Neural cell (in vitro differentiated cells): Measurements from ENCODE around the gene PRKG1. TPM values are rescaled to one million over a fixed set of nuclear protein-coding genes. Genes with fewer than 3 reads are reported as not detected.

Source experiments
- H2AFZ ChIP-seq: fragments of 200-600, 300-800 bp; sonication (generic), shearing (Covaris generic); 2 replicates; pipeline ENCODE4 v1.6.0; 2014; ENCODE audit warnings: low read depth, mild to moderate bottlenecking, antibody characterized with exemption, low read length, moderate library complexity
- H3F3A ChIP-seq: fragments of 200-600 bp; shearing (Covaris generic); 2 replicates; pipeline ENCODE4 v1.6.1; 2016; ENCODE audit warnings: mild to moderate bottlenecking, moderate library complexity, mixed read lengths, antibody characterized with exemption, low read length; ENCODE audit not compliant: insufficient read depth, poor library complexity, severe bottlenecking
- H3K27ac ChIP-seq: fragments of 200-600, 300-800 bp; sonication (generic), shearing (Covaris generic); 2 replicates; pipeline ENCODE4 v1.5.1; 2014; ENCODE audit warnings: mild to moderate bottlenecking, low read length, moderate library complexity
- H3K27me3 ChIP-seq: fragments of 300-800, 200-600 bp; sonication (generic), shearing (Covaris generic); 2 replicates; pipeline ENCODE4 v1.6.0; 2014; ENCODE audit warnings: mild to moderate bottlenecking, low read depth, low read length, moderate library complexity; ENCODE audit not compliant: insufficient read depth
- H3K36me3 ChIP-seq: fragments of 300-800, 200-600 bp; sonication (generic), shearing (Covaris generic); 2 replicates; pipeline ENCODE4 v1.5.1; 2014; ENCODE audit warnings: mild to moderate bottlenecking, antibody characterized with exemption, low read length, moderate library complexity; ENCODE audit not compliant: insufficient read depth
- H3K4me2 ChIP-seq: fragments of 300-800, 200-600 bp; sonication (generic), shearing (Covaris generic); 2 replicates; pipeline ENCODE4 v1.6.0; 2014; ENCODE audit warnings: mild to moderate bottlenecking, low read length
- H3K4me3 ChIP-seq: fragments of 300-800, 200-600 bp; sonication (generic), shearing (Covaris generic); 2 replicates; pipeline ENCODE4 v1.5.1; 2014; ENCODE audit warnings: mild to moderate bottlenecking, low read length, moderate library complexity
- H3K79me2 ChIP-seq: fragments of 200-600 bp; shearing (Covaris generic); replicated peaks from 2 replicates; pipeline ENCODE4 v1.6.0; 2014; ENCODE audit warnings: mild to moderate bottlenecking, low read length, moderate library complexity; ENCODE audit not compliant: insufficient read depth
- H3K9ac ChIP-seq: fragments of 300-800, 200-600 bp; sonication (generic), shearing (Covaris generic); 2 replicates; pipeline ENCODE4 v1.6.1; 2016; ENCODE audit warnings: mild to moderate bottlenecking, low read length, mixed read lengths
- H3K9me2 ChIP-seq: fragments of 200-600 bp; shearing (Covaris generic); 2 replicates; pipeline ENCODE4 v1.6.1; 2016; ENCODE audit warnings: mild to moderate bottlenecking, low read length, mixed read lengths; ENCODE audit not compliant: insufficient read depth
- H3K9me3 ChIP-seq: fragments of 200-600, 300-800 bp; sonication (generic), shearing (Covaris generic); 2 replicates; pipeline ENCODE4 v1.6.1; 2016; ENCODE audit warnings: mild to moderate bottlenecking, mixed run types, low read length, moderate library complexity, mixed read lengths
- H4K20me1 ChIP-seq: fragments of 200-600 bp; shearing (Covaris generic); 2 replicates; pipeline ENCODE4 v1.6.1; 2016; ENCODE audit warnings: mild to moderate bottlenecking, mixed run types; ENCODE audit not compliant: insufficient read depth
- CTCF ChIP-seq: fragments of 450-650 bp; IDR thresholded peaks from 2 replicates; pipeline ENCODE4 v1.5.1; 2014; ENCODE audit warnings: antibody characterized with exemption, mild to moderate bottlenecking, moderate library complexity; ENCODE audit not compliant: poor library complexity, severe bottlenecking
- EP300 ChIP-seq: fragments of 450-650 bp; conservative IDR thresholded peaks from 2 replicates; pipeline ENCODE4 v1.6.1; 2014; ENCODE audit warnings: antibody characterized with exemption, mild to moderate bottlenecking, moderate library complexity; ENCODE audit not compliant: poor library complexity, severe bottlenecking
- EZH2 ChIP-seq: fragments of 200-600, 300-800 bp; shearing (Covaris generic), sonication (generic); IDR thresholded peaks from 2 replicates; pipeline ENCODE4 v1.6.1; 2014; ENCODE audit warnings: antibody characterized with exemption, low read length, borderline replicate concordance, mild to moderate bottlenecking; ENCODE audit not compliant: insufficient read depth, poor library complexity, severe bottlenecking
- MXI1 ChIP-seq: fragments of 450-650 bp; conservative IDR thresholded peaks from 2 replicates; pipeline ENCODE4 v1.6.1; 2014; ENCODE audit warnings: antibody characterized with exemption, mild to moderate bottlenecking; ENCODE audit not compliant: poor library complexity, severe bottlenecking
- POLR2AphosphoS5 ChIP-seq: IDR thresholded peaks from 2 replicates; pipeline ENCODE4 v1.6.1; 2012
- RAD21 ChIP-seq: fragments of 450-650 bp; conservative IDR thresholded peaks from 2 replicates; pipeline ENCODE4 v1.6.1; 2014; ENCODE audit warnings: antibody characterized with exemption, mild to moderate bottlenecking, moderate library complexity
- REST ChIP-seq: IDR thresholded peaks from 2 replicates; pipeline ENCODE4 v1.6.1; 2012; ENCODE audit warnings: borderline replicate concordance
- SMC3 ChIP-seq: fragments of 450-650 bp; conservative IDR thresholded peaks from 2 replicates; pipeline ENCODE4 v1.6.1; 2014; ENCODE audit warnings: antibody characterized with exemption, mild to moderate bottlenecking, moderate library complexity; ENCODE audit not compliant: poor library complexity
- TAF1 ChIP-seq: IDR thresholded peaks from 2 replicates; pipeline ENCODE4 v1.6.1; 2012; ENCODE audit warnings: low read depth
- polyA plus RNA-seq: library from polyadenylated mRNA; depleted of rRNA; stranded (reverse); fragments of >200 nt; gene quantifications from 2 replicates; pipeline ENCODE4 v1.2.3, GENCODE V29; 2014

PRKG1 gene
- polyA plus RNA-seq, 1 donor from 2014 or later, result 2.2 TPM

DNA sequence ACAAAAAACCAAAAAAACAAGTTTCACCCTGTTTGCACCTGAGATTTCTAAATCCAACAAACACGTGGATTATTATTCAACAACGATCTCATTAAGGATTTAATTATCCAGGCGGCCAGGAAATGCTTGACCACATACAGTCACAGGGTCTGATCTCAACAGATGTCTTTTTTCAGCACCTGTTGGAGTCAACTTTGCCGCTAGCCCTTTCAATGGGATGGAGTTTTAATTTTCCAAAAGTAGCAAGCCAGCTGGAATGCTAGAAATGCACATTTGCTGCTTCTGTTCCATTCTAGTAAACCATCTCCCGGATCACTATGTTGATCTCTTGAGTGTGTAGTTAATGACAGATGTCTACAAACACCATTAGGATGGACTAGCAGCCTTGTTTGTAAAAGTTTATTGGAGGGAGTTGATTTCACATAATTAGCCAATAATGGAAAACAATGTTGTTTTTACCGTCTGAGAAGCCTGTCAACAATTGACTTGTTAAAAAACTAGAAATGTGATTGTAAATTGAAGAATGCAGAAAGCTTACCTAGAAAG lies 1175.6 kb downstream of the PRKG1 start (continued):
- TF ChIP-seq REST, result no peak

- no peaks in the 10 kb centered on the region for H3K79me2 ChIP-seq
- no peaks in the 10 kb centered on the region for H4K20me1 ChIP-seq
- H3K36me3 ChIP-seq, result no peaks in the 10 kb centered on the region
- H3F3A ChIP-seq, result no peaks in the 10 kb centered on the region
- TF ChIP-seq SMC3, result no peak
- no peak overlapping the region for H3K4me2 ChIP-seq
- no peaks in the 10 kb centered on the region for H3K9me2 ChIP-seq
- H3K27me3 ChIP-seq, result no peaks in the 10 kb centered on the region
- no peak overlapping the region for H2AFZ ChIP-seq
- no peak overlapping the region for H3K4me3 ChIP-seq
- no peaks in the 10 kb centered on the region for H3K9me3 ChIP-seq
- no peak overlapping the region for H3K9ac ChIP-seq
- no peak overlapping the region for H3K27ac ChIP-seq
These were observed 1176.2 kb downstream of the PRKG1 start for GRCh38 chr10:52250510-52250909.

DNA sequence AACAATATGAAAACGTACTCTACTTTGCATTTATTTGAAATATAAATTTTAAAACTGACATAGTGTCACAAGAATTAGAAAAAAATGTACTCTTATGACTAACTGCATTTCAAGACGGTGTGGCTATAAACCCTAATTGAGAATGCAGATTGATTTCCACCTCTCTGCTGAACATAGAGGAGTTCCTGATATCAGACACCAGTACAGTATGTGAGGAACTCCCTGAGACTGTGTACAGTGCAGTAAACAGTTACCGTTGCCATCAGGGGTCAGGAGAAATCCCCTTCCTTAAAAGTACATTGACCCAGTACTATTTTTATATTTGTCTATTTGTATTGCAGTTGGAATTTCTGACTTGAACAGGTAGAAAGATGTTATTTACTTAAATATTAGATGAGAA lies 1178.0 kb downstream of the PRKG1 start:
- Histone ChIP-seq H3K27me3 (no peaks in the 10 kb centered on the region), H3K79me2 (no peaks in the 10 kb centered on the region), H2AFZ (no peak overlapping the region), H3K4me2 (no peak overlapping the region), H3K9me2 (no peaks in the 10 kb centered on the region), H3K9me3 (no peaks in the 10 kb centered on the region), H3K36me3 (no peaks in the 10 kb centered on the region), H4K20me1 (no peaks in the 10 kb centered on the region), H3K27ac (no peak overlapping the region), H3K9ac (no peak overlapping the region), H3F3A (no peaks in the 10 kb centered on the region), H3K4me3 (no peak overlapping the region)
- TF ChIP-seq EZH2 (no peak), RAD21 (no peak)

DNA sequence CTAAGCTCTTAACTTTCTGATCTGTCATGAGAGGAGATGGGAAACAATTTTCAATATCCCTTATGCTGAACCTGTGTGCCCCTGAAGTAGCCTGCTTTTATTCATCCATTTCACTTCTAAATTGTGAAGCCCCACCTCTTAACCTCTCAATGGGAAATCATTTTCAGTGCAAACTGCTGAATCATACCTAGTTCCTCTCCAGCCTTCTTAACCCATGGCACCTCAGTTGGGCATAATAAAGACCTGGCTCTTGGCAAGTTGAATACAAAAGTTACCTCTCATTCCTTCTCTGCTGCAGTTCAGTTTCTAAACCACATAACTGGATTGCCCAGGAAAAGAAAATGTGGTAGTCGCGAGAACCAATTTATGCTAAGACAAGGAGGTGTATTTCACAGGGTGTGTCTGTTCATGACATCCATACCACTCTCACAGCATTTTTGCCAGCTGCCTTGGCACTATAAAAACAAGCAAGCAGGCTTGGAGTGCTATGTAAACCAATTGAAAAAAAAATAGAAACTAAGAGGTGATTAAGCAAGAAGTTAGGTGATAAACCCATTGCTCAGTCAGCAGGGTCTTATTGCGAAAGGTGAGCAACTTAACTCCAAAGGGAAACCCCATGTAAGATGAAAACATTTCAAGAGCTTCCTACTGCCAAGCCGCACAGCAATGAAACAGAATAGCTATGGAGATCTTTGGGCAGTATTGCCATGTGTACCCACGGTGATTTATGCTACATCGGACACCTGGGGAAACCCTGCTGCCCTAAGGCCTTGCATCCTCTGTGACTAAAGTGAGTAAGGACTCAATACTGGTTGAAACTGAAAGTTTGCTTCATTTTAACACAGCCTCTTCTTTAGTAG lies 1182.8 kb downstream of the PRKG1 start:
- H4K20me1 ChIP-seq, result no peaks in the 10 kb centered on the region
- H3K4me2 ChIP-seq, result no peak overlapping the region
- H3K9ac ChIP-seq, result no peak overlapping the region
- no peaks in the 10 kb centered on the region for H3K79me2 ChIP-seq
- no peak overlapping the region for H3K27ac ChIP-seq
- H3K27me3 ChIP-seq, result no peaks in the 10 kb centered on the region
- no peaks in the 10 kb centered on the region for H3K9me3 ChIP-seq
- no peaks in the 10 kb centered on the region for H3K9me2 ChIP-seq
- no peaks in the 10 kb centered on the region for H3K36me3 ChIP-seq
- no peak overlapping the region for H2AFZ ChIP-seq
- no peaks in the 10 kb centered on the region for H3F3A ChIP-seq
- TF ChIP-seq EZH2 (no peak), POLR2AphosphoS5 (no peak), TAF1 (no peak), REST (no peak), RAD21 (no peak), EP300 (no peak), CTCF (no peak), SMC3 (no peak), MXI1 (no peak)
- H3K4me3 ChIP-seq, result no peak overlapping the region
